GM21528 (cell line): ENCODE results near the gene TEDC1.

Source experiments
- ATAC-seq: cut with Tn5 transposase; IDR thresholded peaks from one replicate; pipeline ENCODE4 v1.9.1; 2021; ENCODE audit warnings: mild to moderate bottlenecking, moderate library complexity; ENCODE audit not compliant: unreplicated experiment, low FRiP score

The TEDC1 gene

DNA sequence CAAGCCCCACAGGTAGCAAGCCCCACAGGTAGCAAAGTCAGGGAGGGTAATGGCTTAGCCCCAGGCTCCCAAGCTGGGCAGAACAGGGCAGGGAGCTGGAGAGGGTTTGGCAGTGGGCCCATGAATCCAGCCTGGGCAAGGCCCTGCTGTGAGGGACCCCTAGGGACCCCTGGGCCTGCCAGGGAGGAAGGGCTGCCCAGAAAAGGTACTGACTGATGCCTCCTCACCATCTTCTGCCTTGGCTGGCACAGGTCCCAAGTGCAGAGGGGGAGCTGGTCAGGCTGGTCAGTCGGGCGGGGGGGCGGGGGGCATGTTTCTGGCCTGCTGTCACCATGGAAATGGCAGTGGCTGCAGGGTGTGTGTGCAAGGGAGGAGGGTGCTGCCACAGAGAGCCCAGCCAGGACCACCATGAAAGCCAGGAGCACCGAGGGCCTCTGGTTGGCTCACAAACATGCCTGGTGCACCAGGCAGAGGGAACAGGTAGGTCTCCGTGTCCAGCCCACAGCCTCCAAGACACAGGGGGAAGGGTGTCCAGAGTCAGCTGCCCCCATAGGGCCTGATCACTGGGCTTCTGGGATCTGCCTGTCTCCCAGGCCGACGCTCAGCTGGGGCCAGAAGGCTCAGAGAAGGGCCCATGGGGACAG, 17.9 kb upstream of the TEDC1 start:
- no peak for ATAC-seq

GRCh38 chr14:105473677-105474482, 17.2 kb upstream of the TEDC1 start:
- ATAC-seq, result no peak

- ATAC-seq, result no peak
Measured at GRCh38 chr14:105474483-105475268, 16.4 kb upstream of the TEDC1 start, which contains the start of gene CRIP2. TSS of gene CRIP2 (plus strand) at chr14:105474821. CDS start at chr14:105474863, 42 bp downstream.

DNA sequence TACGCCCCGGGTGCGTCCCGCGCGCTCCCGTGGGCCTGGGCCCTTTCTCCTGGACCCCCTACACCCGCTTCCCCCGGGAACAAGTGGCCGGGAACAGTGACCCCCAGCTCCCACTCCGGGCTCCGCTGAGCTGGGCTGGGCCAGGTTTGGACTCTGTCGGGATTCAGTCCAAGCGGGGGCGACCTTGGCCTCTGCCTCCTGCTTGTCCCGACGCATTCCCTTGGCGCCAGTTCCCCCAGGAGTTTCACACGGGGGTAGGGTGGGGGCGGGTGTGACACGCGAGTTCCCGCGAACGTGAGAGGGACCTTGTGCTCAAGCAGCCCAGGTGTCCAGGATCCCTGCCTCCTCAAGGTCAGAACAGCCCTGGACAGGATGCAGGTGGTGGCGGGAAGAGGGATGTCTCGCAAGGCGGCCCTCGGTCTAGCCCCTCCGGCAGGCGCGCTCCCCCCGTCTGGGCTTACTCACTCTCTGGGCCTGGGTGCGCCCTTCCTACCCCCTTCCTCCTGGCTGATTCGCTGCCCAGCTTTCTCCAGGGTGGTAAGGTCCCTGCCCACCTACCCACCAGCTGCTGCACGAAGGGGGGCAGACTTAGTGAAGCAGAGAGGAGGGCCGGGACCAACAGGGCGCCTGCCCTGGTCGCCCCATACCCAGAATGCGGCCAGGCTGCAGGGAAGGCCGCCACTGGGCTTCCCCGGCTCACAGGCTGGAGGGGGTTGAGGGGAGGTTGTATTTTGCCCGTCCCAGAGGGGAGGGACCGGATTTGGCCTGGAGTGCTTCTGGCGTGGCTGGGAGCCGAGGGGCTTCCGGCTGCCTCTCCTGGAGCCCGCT, 15.6 kb upstream of the TEDC1 start:
- no peak for ATAC-seq

DNA sequence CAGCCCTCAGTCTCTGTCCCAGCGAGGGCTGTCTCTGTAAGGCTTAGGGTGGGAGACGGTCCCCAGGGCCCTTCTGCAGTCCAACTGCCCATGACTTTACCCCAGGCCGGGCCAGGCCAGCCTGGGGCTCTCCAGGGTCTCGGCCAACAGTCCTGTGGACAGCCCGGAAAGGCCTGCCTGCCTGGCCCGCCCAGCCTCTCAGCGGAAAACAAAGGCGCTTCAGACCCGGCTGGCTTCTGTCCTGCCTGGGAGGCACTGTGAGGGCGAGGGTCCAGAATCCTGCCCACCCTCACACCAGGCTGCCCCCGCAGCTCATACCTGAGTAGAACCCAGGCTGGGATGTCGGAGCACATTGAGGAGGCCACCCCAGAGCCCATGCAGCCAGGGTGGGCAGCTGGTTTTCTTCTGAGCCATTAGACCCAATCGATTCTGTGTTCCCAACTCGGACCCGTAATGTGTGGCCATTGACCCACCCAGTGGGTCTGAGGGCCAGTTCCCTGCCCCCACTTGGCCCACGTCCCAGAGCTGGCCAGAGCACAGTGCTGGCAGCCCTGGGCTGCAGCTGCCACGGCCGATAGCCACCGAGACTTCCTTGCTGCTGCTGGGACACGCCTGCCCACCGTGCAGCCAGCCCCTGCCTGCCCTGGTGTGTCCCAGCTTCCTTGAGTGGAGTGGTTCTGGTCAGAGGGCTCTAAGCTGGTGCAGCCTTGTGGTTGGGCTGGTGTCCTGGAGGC, 14.8 kb upstream of the TEDC1 start:
- no peak for ATAC-seq

DNA sequence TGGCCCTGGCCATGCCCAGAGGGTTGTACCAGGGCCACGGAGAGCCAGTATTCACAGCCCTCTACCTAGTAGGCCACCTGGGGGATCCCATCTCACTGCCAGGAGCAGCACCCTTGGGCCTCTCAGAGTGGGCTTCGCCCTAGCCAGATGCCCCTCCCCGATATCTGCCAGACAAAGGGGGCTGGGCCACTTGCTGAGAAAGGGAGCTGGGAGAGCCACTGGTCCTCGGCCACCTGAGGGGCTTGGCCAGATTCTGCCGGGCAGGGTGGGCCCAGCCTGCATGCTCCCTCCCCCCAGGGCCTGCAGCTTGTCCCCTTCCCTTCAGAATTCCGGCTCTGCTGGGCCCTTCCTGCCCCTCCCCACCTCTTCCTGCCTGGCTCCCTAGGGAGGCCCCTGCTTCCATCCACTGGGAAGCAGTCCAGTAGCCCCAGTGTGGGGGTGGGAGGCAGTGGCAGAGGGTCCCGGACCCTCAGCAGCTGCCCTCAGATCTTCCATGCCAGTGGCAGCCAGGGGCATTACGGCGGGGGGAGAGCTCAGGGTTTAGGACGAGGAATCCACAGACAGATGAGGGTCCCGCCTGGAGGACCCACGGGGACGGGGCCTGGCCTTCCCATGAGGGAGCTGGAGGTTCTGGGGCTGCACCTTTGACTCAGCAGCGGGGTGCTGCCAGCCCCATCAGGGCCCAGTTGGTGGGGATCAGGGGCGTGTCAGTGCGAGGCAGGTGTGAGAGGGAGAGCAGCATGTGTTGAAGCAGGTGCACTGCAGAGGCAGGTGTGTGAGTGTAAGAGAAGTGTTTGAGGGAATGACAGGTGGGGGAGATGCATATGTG, 14.0 kb upstream of the TEDC1 start:
- no peak for ATAC-seq

GRCh38 chr14:105477660-105478397, 13.2 kb upstream of the TEDC1 start:
- no peak for ATAC-seq

DNA sequence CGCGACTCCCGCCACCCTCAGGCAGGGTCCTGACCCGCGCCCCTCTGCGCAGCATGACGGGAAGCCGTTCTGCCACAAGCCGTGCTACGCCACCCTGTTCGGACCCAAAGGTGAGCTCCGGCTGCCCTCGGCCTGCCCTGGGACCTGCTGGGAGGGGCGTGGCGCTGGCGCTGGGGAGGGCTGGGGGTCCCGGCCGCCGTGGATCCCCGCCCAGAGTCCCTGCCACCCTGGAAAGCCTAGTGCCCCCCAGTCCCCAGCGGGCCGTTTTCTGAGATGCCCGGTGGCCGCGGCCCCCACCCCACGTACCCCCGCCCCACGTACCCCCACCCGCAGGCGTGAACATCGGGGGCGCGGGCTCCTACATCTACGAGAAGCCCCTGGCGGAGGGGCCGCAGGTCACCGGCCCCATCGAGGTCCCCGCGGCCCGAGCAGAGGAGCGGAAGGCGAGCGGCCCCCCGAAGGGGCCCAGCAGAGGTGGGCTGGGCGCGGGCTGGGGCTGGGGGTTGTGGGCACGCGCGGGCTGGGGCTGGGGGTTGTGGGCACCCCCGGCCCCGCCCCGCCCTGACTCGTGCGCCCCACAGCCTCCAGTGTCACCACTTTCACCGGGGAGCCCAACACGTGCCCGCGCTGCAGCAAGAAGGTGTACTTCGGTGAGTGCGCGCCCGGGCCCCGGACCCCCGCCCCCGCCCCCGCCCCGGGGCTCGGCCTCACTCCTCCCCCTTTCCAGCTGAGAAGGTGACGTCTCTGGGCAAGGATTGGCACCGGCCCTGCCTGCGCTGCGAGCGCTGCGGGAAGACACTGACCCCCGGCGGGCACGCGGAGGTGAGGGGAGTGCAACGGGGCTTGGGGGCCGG, 12.4 kb upstream of the TEDC1 start:
- no peak for ATAC-seq

GRCh38 chr14:105479431-105480158, 11.5 kb upstream of the TEDC1 start:
- no peak for ATAC-seq

DNA sequence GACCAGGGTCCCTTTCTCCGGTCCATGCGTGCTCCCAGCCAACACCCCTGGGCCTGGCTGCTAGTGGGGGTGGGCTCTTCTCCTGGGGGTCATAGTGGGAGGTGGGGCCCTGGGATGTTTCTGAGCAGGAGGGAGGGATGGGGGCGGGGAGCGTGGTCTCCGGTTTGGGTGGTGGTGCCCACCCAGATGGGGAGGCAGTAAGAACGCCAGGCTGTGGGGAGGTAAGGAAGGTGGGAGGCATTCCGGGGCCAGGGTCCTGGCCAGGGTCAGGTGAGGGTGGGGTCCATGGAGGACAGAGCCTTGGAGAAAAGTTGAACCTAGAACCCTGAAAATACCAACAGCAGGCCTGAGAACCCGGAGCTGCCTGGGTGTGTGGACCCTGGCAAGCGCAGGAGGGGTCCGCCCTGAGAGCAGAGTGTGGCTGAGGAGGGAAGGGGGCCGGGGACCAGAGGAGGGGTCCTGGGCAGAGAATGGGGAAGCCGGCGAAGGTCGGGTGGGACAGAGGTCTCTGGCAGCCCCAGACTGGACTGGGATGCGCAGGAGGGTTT, 10.8 kb upstream of the TEDC1 start:
- no peak for ATAC-seq

DNA sequence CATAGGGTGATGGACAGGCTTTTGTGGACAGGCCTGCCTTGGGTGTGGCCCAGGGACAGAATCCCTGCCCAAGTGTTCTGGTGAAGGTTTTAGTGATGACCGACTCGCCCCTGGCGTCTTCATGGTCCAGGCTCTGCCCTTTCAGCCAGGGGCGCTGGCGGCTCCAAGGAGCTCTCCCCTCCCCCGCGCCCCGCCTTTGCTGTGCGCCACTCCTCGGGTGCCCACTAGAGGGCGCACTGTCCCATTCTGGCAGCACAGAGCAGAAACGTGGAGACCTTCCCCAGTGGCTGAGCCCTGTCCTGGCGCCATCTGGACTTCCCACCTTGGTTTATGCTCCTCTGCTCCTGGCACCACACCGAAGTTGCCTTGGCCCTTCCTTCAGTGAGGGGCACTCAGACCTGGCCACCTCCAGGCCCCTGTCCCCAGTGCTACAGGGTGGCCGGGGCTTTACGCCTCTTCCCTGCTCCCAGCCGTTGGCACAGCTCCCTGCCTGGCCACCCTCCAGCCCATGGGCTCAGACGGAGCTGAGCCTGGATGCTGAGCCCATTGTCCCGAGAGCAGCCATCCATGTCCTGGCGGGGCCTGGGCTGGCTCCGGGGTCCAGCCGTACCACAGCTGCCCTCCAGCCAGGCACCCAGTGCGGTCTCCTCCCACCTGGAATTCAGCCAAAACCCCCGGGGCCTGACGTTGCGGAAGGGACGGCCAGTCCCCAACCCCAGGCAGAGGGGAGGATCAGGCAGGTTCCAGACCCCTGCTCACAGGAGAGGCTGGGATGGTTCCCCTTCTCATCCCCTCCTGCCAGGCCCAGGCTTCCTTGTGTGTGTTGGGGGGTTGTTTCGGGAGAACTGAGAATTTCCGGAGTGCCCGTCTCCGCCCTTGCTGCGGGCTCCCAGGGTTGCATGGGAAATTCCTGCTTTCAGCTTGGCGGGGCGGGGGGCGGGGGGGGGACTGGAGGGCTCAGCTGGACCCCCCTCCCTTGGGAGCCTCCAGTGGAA, 9.9 kb upstream of the TEDC1 start:
- ATAC-seq, result peak; percentile 35

DNA sequence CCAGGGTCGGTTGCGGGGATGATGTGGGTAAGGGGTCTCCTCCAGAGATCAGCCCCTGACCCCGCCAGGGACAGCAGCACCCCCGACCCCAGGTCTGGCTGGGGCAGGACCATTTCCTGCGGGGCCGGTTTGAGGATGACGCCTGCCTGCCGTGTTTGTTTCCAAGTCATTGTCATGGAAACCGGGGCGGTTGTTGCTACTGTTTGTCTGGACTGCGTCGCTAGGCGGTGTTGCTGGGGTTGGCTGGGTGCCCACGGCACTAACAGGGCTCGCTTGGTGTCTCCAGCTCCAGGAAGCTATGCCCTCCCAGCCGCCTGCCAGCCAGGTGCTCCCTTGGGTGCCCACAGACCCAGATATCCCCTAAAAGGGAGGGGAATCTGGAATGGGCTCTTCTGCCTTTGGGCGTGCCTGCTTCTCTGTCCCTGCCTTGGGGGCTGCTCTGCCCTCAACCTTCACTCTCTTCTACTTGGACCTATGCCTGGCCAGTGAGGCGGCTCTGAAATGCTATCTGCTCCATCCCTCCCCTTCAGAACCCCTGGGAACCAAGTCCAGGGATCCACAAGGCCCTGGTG, 9.1 kb upstream of the TEDC1 start:
- peak; percentile 42 for ATAC-seq

GRCh38 chr14:105482486-105483110, 8.4 kb upstream of the TEDC1 start:
- ATAC-seq, result no peak

DNA sequence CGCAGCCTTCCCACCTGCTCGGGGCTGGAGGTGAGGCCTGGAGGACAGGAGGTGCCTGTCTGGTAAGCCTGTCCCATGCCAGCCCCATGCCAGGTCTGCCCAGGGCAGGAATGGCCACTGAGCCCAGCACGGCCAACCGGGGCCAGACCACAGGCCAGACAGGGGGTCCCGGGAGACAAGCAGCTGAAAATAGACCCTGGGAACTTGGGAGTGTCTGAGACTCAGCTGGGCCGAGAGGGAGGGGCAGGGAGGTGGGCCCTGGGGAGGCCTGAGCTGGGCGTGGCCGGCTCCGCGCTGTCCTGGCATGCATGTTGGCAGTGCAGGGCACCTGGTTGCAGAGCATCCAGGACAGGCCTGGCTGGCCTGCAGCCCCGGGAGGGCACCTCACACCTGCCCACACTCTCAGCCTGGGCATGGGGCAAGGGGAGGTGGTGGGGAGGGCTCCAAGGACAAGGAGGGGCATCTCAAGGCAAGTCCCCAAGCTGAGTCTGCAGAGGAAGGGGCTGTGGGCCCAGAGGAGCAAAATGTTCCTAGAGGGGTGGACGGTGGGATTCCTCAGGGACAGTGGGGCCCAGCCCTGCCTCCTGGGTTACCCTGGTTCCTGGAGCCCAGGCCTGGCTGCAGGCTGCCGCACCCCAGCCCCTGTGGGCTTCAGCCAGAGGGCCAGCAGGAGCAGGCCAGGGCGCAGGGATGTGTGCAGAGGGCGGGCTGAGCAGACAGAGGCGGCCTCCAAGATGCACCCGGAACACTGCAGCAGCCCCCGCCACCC, 7.6 kb upstream of the TEDC1 start:
- no peak for ATAC-seq
